SIG-M5 (cell line): Measurements from ENCODE around the gene LRRC26.
"Not testable (repeated sequence)": the region's sequence is repeated elsewhere in the genome, so short reads cannot be mapped to it uniquely, and the experiment has no call there.

Source experiments
- DNase-seq: peaks from one replicate; lab custom pipeline; 2025; lab: John Stamatoyannopoulos, UW

The LRRC26 gene

GRCh38 chr9:137136261-137136880 is 33.5 kb downstream of the LRRC26 start:
- no peak for DNase-seq

GRCh38 chr9:137135154-137135553 is 34.7 kb downstream of the LRRC26 start:
- DNase-seq, result not testable (repeated sequence)

- no peak for DNase-seq
Measured at GRCh38 chr9:137134191-137134590, 35.7 kb downstream of the LRRC26 start.

GRCh38 chr9:137130176-137130755 is 39.6 kb downstream of the LRRC26 start:
- no peak for DNase-seq

GRCh38 chr9:137129456-137130175 is 40.2 kb downstream of the LRRC26 start:
- peak; percentile 40 for DNase-seq

GRCh38 chr9:137128862-137129455 is 40.9 kb downstream of the LRRC26 start:
- no peak for DNase-seq

- no peak for DNase-seq
Measured at GRCh38 chr9:137128158-137128861, 41.5 kb downstream of the LRRC26 start.

- no peak for DNase-seq
Measured at GRCh38 chr9:137127301-137128157, 42.3 kb downstream of the LRRC26 start.

GRCh38 chr9:137126786-137127185 is 43.1 kb downstream of the LRRC26 start:
- no peak for DNase-seq

GRCh38 chr9:137123952-137124462 is 45.8 kb downstream of the LRRC26 start:
- not testable (repeated sequence) for DNase-seq

- no peak for DNase-seq
Measured at GRCh38 chr9:137123468-137123837, 46.4 kb downstream of the LRRC26 start.

- not testable (repeated sequence) for DNase-seq
Measured at GRCh38 chr9:137122796-137123467, 46.9 kb downstream of the LRRC26 start.

- not testable (repeated sequence) for DNase-seq
Measured at GRCh38 chr9:137121927-137122795, 47.7 kb downstream of the LRRC26 start.
